Measurements from ENCODE around the gene ITPR1.

DNA sequence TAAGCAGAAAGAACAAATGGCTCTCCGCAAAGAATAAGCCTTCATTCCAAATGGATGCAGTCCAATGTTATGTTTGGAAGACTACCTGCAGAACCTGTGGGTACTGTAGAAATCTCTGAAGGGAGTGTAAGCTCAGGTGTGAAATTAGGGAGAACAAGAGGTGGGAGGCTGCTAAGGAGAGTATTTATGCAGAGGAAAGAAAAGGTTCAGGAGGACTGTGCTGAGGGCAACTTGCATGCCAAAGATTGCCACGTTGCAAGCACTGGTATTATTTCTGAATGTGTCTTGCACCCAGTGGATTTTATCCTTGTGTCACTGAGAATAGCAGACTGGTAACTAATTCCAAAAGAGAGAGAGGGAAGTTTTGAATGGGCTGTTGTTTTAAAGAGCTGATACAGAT lies 144.1 kb downstream of the ITPR1 start:
- TF ChIP-seq FOXK2 (IDR thresholded peaks at IDR 0.05) (no peak), FOXM1 (IDR thresholded peaks at IDR 0.05; ENCODE audit: borderline replicate concordance) (no peak), CTBP1 (IDR thresholded peaks at IDR 0.05; ENCODE audit: borderline replicate concordance) (no peak), PKNOX1 (IDR thresholded peaks at IDR 0.05) (no peak), FOXA1 (IDR thresholded peaks at IDR 0.05) (no peak), SUZ12 (IDR thresholded peaks at IDR 0.05) (no peak), NFRKB (IDR thresholded peaks at IDR 0.05) (no peak), BHLHE40 (IDR thresholded peaks at IDR 0.05; ENCODE audit: borderline replicate concordance) (no peak), ZNF384 (IDR thresholded peaks at IDR 0.05) (no peak), TARDBP (IDR thresholded peaks at IDR 0.05) (no peak), SP1 (IDR thresholded peaks at IDR 0.05) (no peak), ARNT (IDR thresholded peaks at IDR 0.05) (no peak), ELF4 (IDR thresholded peaks at IDR 0.05) (no peak), LEF1 (IDR thresholded peaks at IDR 0.05; ENCODE audit: borderline replicate concordance) (no peak)

Data from HEK293T (cell line).